ENCODE results near the gene CST7.

Gene CST7

DNA sequence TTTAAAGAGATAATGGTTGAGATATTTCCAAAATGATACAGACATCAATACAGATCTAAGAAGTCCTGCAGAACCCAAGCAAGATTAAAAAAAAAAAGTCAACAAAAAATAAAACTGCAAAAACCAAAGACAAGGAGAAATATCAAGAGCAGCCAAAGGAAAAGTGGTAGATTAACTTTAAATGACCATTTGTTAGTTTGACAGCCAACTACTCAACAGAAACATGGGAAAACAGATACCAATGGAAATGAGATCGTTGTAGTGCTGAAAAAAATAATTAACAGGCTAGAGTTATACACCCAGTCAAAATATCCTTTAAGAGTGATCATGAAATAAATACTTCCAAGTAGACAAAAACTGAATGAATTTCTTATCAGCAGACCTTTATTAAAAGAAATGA lies 53.9 kb downstream of the CST7 start:
- no peak for DNase-seq (ENCODE audit: low read depth)

DNA sequence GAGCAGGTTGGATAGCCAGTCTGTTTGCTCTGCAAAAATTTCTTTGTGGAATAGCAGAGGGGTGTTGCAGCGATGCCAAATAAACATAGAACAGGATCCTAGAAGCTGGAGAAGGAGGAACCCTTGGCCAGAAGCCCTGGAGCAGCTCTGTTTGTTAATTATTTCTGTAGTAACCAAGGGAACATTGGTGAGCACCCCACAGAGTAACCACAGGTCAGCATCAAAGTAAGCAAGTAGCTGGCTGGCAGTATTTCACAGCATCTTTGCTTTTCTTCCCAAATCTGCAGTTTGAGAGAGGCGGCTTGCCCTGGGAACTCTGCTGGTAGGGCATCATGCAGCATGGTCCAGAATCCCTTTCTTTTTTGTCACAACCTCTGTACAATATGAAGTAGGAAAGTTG lies 56.2 kb downstream of the CST7 start:
- no peak for DNase-seq (ENCODE audit: low read depth)

DNA sequence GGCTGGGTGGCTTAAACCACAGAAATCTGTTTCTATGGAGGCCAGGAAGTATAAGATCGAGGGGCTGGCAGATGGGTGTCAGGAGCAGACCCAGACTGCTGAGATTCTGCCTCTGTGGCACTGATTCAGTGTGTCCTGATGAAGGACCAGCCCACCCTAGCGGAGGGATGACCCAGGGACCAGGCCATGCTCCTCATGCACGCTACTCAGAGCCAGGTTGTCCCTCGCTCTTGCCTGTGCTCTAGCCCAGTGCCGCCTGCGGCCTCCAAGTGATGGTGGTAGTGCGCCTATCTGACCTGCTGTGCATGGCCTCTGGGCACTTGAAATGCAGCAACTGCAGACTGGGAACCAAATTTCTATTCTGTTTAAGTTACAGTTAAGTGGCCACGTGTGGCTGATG lies 56.6 kb downstream of the CST7 start:
- DNase-seq (ENCODE audit: low read depth), result no peak

DNA sequence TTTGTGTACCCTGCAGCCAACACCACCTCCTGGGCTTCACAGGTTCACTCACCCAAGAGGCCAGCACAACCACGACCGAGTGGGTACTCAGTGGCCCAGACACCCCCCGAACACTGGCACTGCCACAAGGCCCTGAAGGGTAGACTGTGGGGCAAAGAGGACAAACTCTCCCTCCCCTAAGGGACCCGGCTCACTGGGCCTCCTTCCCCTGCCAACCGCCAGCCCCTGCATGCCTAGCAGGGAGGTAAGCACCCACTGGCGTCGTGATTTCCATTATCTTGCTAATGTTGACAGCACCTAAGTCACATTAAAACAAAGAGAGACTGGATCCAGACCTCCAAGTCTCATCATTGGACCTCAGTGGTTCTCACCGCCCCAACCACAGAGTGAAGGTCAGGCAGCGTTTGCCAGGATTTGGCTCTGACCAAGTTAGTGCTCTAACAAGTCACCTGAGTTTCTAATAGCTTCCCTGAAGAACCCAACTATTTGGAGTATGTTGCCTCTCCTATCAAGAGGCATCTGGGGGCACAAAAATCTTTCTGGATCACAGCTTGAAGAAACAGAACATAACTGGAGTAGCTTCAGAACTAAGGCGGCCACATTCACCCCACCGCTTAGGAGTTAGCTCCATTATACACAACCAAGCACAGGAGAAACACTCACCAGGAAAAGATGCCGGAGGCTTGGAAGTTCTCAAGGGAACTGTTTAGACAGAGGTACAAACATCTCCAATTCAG lies 57.5 kb downstream of the CST7 start:
- DNase-seq (ENCODE audit: low read depth), result no peak

DNA sequence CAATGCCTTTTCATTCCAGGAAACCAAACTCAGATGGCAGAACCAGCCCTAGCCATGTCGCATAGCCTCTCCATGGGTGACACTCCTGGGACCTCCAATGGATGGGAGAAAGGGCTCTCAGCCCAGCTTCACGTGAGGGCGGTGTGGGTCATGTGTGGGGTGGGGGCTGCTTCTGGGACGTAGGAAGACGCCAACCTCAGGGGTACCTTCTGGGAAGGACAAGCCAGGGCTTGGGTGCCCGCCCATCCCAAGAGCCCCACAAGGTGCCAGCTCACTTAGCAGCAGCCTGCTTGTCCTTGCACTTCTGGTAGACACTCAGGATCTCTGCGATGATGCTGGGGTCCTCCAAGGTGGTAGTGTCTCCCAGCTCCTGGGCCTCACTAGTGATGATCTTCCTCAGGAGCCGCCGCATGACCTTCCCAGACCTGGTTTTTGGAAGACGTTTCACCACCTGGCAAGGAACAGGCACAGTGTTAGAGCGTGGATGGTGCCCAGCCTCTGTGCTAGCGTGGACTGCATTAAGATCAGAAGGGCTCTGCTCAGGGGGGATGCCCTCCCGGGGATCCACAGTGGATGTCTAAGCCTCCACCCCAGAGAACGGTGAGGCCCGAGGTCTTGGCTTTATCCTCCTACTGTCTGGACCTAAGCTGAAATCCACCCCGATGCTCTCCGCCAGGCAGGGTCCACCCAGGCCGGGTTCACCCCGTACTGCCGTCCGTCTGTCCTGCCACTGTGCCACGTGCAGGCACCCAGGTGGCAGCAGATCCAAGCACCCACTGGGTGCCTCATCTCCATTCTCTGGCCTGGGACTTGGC lies 58.6 kb downstream of the CST7 start:
- no peak for DNase-seq (ENCODE audit: low read depth)

DNA sequence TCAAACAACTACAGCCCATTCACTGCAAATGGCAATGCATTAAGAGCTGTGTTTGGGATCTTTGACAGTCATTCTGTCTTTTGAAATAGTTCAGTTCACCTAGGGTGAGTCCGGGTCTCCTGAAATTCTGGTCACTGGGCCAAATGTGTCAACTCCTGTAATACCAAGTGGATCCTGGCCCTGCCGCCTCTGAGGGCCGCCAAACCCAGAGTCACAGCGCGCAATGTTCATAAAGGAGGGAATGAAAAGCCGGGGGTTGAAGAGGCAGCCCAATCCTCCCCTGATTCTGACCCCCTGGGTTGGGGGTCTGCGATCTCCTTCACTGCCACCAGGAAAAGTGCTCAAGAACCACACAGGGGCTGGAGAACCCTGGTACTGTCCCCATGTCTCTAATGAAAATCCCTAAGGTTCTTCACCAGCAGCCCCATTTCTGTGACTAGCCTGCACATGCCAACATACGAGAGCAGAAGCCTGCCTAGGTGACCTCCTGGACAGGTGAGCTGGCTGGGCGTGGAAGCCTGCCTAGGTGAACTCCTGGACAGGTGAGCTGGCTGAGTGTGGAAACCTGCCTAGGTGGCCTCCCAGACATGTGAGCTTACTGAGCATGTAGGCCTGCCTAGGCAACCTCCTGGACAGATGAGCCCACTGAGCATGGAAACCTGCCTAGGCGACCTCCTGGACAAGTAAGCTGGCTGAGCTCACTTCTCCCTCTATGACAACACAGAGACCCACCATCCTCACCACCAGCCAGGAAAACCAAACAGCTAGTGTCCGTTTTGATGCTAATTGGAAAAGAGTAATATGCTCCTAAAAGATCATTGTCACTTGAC lies 59.5 kb downstream of the CST7 start:
- no peak for DNase-seq (ENCODE audit: low read depth)

Data from stimulated activated CD8-positive, alpha-beta memory T cell treated with anti-CD3 and anti-CD28 coated beads, Interleukin-15, amount 100 ng/mL, for 1 hour (primary cell).